ENCODE results near the gene PDXK.

DNA sequence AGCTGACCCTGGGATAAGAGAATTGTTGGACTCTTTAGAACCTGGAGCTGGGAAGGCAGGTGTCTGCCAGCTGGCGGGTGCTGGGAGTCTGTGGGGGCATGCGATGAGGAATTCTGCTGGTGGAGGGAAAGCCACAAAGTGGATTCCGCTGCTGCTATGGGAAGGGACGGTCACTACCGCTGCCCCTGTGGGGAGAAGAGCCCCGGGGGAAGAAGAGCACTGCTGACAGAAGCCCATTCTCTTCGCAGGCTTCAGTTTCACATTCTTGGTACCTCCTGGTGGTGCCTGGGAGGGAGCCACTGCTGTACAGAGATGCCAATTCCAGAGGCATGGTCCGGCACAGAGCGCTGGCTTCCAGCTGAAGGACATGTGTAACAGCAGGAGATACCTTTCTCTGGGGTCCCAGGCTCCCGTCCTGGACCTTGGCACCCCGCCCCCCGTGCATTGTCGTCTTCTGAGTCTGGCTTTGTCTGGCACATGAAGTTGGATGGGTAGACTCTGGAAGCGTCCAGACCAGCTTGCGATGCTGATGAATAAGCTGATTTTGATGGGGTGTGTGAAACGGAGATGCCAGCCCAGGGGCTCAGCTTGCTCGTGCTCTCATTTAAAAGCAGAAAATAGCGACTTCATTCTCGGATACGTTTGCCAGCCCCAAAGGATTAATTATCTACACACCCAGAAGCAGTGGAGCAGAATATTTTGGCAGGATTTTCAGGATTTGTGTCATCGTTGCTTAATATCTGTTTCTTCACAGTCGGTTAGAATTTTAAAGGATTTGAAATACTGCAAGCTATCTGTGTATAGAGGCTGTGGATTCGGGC, 13.2 kb downstream of the PDXK start:
- no peak for TF ChIP-seq POLR2A (IDR thresholded peaks at IDR 0.05)
- TF ChIP-seq, protein P1, sequence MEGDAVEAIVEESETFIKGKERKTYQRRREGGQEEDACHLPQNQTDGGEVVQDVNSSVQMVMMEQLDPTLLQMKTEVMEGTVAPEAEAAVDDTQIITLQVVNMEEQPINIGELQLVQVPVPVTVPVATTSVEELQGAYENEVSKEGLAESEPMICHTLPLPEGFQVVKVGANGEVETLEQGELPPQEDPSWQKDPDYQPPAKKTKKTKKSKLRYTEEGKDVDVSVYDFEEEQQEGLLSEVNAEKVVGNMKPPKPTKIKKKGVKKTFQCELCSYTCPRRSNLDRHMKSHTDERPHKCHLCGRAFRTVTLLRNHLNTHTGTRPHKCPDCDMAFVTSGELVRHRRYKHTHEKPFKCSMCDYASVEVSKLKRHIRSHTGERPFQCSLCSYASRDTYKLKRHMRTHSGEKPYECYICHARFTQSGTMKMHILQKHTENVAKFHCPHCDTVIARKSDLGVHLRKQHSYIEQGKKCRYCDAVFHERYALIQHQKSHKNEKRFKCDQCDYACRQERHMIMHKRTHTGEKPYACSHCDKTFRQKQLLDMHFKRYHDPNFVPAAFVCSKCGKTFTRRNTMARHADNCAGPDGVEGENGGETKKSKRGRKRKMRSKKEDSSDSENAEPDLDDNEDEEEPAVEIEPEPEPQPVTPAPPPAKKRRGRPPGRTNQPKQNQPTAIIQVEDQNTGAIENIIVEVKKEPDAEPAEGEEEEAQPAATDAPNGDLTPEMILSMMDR (IDR thresholded peaks at IDR 0.05), result no peak
